DOHH2 (cell line): ENCODE data around the gene GET4.

ENCODE experiments used
- H3F3A ChIP-seq: fragments of 200-600 bp; sonication (generic), shearing (Covaris generic); 2 replicates; pipeline ENCODE4 v1.6.0; 2016; ENCODE audit warnings: antibody characterized with exemption, mild to moderate bottlenecking; ENCODE audit not compliant: control insufficient read depth, insufficient read depth
- H3K27ac ChIP-seq: fragments of 200-600 bp; sonication (generic); 2 replicates; pipeline ENCODE4 v1.5.1; 2014; ENCODE audit warnings: low read depth, mild to moderate bottlenecking, low read length, moderate library complexity
- H3K27me3 ChIP-seq: fragments of 200-600 bp; sonication (generic); 2 replicates; pipeline ENCODE4 v1.6.1; 2014; ENCODE audit warnings: mild to moderate bottlenecking, low read length, mixed read lengths; ENCODE audit not compliant: control insufficient read depth
- H3K36me3 ChIP-seq: fragments of 200-600 bp; sonication (generic); 2 replicates; pipeline ENCODE4 v1.6.1; 2014; ENCODE audit warnings: mild to moderate bottlenecking, low read length, moderate library complexity, mixed read lengths; ENCODE audit not compliant: control insufficient read depth
- H3K4me1 ChIP-seq: fragments of 200-600 bp; sonication (generic); 2 replicates; pipeline ENCODE4 v1.6.1; 2014; ENCODE audit warnings: mild to moderate bottlenecking, low read length, mixed read lengths; ENCODE audit not compliant: control insufficient read depth
- H3K4me2 ChIP-seq: fragments of 200-600 bp; sonication (generic); 2 replicates; pipeline ENCODE4 v1.6.0; 2014; ENCODE audit warnings: mild to moderate bottlenecking, low read length, moderate library complexity
- H3K4me3 ChIP-seq: fragments of 200-600 bp; sonication (generic); 2 replicates; pipeline ENCODE4 v1.5.1; 2014; ENCODE audit warnings: mild to moderate bottlenecking, low read length, mixed read lengths
- H3K79me2 ChIP-seq: fragments of 200-600 bp; sonication (generic); 2 replicates; pipeline ENCODE4 v1.6.1; 2014; ENCODE audit warnings: mild to moderate bottlenecking, low read length, mixed read lengths; ENCODE audit not compliant: control insufficient read depth
- H3K9me2 ChIP-seq: fragments of 200-600 bp; sonication (generic); replicated peaks from 2 replicates; pipeline ENCODE4 v1.6.1; 2014; ENCODE audit warnings: mild to moderate bottlenecking, low read length, mixed read lengths; ENCODE audit not compliant: control insufficient read depth
- H3K9me3 ChIP-seq: fragments of 200-600 bp; sonication (generic); 2 replicates; pipeline ENCODE4 v1.6.1; 2014; ENCODE audit warnings: antibody characterized with exemption, low read length, mixed read lengths; ENCODE audit not compliant: control insufficient read depth, insufficient read depth
- H4K20me1 ChIP-seq: fragments of 200-600 bp; sonication (generic); 2 replicates; pipeline ENCODE4 v1.6.0; 2014; ENCODE audit warnings: low read depth, mild to moderate bottlenecking, antibody characterized with exemption, low read length, moderate library complexity; ENCODE audit not compliant: control insufficient read depth, insufficient read depth
- EZH2phosphoT487 ChIP-seq: fragments of 200-600 bp; sonication (generic); IDR thresholded peaks from 2 replicates; pipeline ENCODE4 v1.6.1; 2017; ENCODE audit warnings: borderline replicate concordance, mild to moderate bottlenecking, antibody characterized with exemption, low read length, moderate library complexity, mixed read lengths
- TF ChIP-seq, protein P1 (sequence below): fragments of 200-600 bp; sonication (generic); IDR thresholded peaks from one replicate; pipeline ENCODE4 v1.5.1; 2014; ENCODE audit warnings: antibody characterized with exemption, mild to moderate bottlenecking, low read depth, low read length; ENCODE audit not compliant: poor library complexity, severe bottlenecking

The GET4 gene

DNA sequence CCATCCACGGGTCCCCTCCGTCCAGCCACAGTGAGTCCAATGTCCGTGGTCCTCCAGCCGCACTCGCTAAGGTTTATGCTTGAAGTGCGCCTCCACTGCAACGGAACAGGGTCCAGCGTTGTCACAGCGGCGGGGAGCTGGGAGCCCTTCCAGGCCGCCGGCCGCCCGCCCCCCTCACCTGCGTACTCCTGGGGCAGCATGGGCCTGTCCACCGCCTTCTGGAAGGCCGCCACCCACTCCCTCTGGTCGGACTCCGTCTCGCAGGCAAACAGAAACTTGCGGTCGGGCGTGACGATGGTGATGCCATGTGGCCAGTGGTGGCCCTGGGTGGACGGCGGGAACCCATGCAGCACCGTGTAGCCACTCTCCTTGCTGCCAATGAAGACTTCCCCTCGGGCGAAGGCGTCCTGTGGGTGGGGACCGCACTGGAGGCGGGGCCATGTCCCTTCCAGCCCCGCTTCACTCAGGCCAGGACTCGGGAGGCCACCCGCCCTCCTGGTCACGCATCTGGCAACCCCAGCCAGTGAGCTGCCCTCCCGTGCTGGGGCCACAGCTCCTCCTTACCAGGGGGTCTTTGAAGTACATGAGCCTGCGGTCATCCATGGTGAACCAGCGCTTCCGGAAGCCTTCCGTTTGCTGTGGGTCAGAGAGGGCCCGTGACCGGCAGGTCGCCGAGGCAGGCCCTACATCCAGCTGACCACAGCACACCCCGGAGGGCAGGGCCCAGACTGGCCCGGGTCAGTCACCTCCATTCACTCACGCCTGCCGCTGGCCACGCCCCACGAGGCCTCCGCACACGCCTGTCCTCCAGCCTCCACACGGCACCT, 22.7 kb downstream of the GET4 start:
- Histone ChIP-seq H3K9me2 (no peaks in the 10 kb centered on the region), H3K4me2 (no peak overlapping the region), H3F3A (no peaks in the 10 kb centered on the region), H3K36me3 (peaks cover 31% of the 10 kb centered on the region), H3K27me3 (peaks cover 1% of the 10 kb centered on the region; the same call in 1 of the 2 replicates), H3K27ac (no peak overlapping the region), H4K20me1 (no peaks in the 10 kb centered on the region), H3K4me1 (peaks cover 8% of the 10 kb centered on the region), H3K4me3 (no peak overlapping the region), H3K79me2 (no peaks in the 10 kb centered on the region), H3K9me3 (no peaks in the 10 kb centered on the region)
- TF ChIP-seq, protein P1, sequence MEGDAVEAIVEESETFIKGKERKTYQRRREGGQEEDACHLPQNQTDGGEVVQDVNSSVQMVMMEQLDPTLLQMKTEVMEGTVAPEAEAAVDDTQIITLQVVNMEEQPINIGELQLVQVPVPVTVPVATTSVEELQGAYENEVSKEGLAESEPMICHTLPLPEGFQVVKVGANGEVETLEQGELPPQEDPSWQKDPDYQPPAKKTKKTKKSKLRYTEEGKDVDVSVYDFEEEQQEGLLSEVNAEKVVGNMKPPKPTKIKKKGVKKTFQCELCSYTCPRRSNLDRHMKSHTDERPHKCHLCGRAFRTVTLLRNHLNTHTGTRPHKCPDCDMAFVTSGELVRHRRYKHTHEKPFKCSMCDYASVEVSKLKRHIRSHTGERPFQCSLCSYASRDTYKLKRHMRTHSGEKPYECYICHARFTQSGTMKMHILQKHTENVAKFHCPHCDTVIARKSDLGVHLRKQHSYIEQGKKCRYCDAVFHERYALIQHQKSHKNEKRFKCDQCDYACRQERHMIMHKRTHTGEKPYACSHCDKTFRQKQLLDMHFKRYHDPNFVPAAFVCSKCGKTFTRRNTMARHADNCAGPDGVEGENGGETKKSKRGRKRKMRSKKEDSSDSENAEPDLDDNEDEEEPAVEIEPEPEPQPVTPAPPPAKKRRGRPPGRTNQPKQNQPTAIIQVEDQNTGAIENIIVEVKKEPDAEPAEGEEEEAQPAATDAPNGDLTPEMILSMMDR, result no peak
- no peak for TF ChIP-seq EZH2phosphoT487

GRCh38 chr7:899806-900205, 23.5 kb downstream of the GET4 start:
- Histone ChIP-seq H3K9me2 (no peaks in the 10 kb centered on the region), H3K36me3 (peaks cover 24% of the 10 kb centered on the region), H3K4me1 (peaks cover 8% of the 10 kb centered on the region), H3K79me2 (no peaks in the 10 kb centered on the region), H3K4me3 (no peak overlapping the region), H3K27ac (no peak overlapping the region), H3F3A (no peaks in the 10 kb centered on the region), H3K4me2 (no peak overlapping the region), H3K27me3 (peaks cover 7% of the 10 kb centered on the region; the same call in 1 of the 2 replicates), H3K9me3 (no peaks in the 10 kb centered on the region), H4K20me1 (no peaks in the 10 kb centered on the region)
- TF ChIP-seq EZH2phosphoT487, result no peak
- TF ChIP-seq, protein P1, result no peak

GRCh38 chr7:900331-901040, 24.1 kb downstream of the GET4 start:
- H3K4me3 ChIP-seq, result no peak overlapping the region
- no peak overlapping the region for H3K4me2 ChIP-seq
- no peaks in the 10 kb centered on the region for H3K79me2 ChIP-seq
- H3K9me2 ChIP-seq, result no peaks in the 10 kb centered on the region
- H3K9me3 ChIP-seq, result no peaks in the 10 kb centered on the region
- H3K27ac ChIP-seq, result no peak overlapping the region
- no peaks in the 10 kb centered on the region for H4K20me1 ChIP-seq
- no peaks in the 10 kb centered on the region for H3F3A ChIP-seq
- peaks cover 8% of the 10 kb centered on the region for H3K4me1 ChIP-seq
- peaks cover 17% of the 10 kb centered on the region for H3K36me3 ChIP-seq
- TF ChIP-seq EZH2phosphoT487, result no peak
- TF ChIP-seq, protein P1, result no peak
- H3K27me3 ChIP-seq, result peaks cover 10% of the 10 kb centered on the region; the same call in 1 of the 2 replicates
